ENCODE results near the gene SLC31A2.

SLC31A2 gene

DNA sequence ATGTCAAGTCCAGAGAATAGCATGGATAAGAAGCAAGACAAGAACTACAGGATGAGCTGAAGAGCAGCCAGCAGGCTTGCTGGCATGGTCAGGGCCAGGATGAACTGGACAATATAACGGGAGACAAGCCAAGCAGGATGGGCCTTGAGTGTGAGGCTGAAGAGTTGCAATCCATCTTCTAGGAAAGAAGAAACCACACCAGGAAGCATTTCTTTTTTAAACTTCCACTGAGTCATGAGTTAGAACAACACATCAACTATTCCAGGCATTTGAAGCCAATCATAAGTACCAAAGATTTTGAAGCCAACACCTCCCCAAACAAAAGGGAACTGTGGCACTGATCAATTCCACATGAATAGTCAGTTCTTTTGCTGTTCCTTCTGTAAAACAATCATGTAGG lies 27.3 kb downstream of the SLC31A2 start:
- Histone ChIP-seq H3K9ac (ENCODE audit: low read length) (no peak overlapping the region), H4K20me1 (ENCODE audit: insufficient read depth, low read length) (no peaks in the 10 kb centered on the region; the same call in 1 of the 2 replicates), H2AFZ (ENCODE audit: low read depth, low read length) (no peak overlapping the region), H3K79me2 (ENCODE audit: low read length) (no peaks in the 10 kb centered on the region), H3K4me1 (ENCODE audit: low read length) (no peaks in the 10 kb centered on the region), H3K4me2 (ENCODE audit: low read length) (no peak overlapping the region), H3K4me3 (ENCODE audit: low read length) (no peak overlapping the region), H3K27me3 (ENCODE audit: low read depth, low read length) (no peaks in the 10 kb centered on the region), H3K27ac (ENCODE audit: low read length) (no peak overlapping the region), H3K36me3 (replicated peaks; ENCODE audit: low read depth, low read length) (peaks cover 79% of the 10 kb centered on the region), H3K9me3 (ENCODE audit: insufficient read depth, low read length) (no peaks in the 10 kb centered on the region)
- TF ChIP-seq EZH2phosphoT487 (IDR thresholded peaks at IDR 0.05; ENCODE audit: low read depth) = no peak
- TF ChIP-seq, protein P1, sequence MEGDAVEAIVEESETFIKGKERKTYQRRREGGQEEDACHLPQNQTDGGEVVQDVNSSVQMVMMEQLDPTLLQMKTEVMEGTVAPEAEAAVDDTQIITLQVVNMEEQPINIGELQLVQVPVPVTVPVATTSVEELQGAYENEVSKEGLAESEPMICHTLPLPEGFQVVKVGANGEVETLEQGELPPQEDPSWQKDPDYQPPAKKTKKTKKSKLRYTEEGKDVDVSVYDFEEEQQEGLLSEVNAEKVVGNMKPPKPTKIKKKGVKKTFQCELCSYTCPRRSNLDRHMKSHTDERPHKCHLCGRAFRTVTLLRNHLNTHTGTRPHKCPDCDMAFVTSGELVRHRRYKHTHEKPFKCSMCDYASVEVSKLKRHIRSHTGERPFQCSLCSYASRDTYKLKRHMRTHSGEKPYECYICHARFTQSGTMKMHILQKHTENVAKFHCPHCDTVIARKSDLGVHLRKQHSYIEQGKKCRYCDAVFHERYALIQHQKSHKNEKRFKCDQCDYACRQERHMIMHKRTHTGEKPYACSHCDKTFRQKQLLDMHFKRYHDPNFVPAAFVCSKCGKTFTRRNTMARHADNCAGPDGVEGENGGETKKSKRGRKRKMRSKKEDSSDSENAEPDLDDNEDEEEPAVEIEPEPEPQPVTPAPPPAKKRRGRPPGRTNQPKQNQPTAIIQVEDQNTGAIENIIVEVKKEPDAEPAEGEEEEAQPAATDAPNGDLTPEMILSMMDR (IDR thresholded peaks at IDR 0.05; ENCODE audit: low read depth, low read length) = no peak

DNA sequence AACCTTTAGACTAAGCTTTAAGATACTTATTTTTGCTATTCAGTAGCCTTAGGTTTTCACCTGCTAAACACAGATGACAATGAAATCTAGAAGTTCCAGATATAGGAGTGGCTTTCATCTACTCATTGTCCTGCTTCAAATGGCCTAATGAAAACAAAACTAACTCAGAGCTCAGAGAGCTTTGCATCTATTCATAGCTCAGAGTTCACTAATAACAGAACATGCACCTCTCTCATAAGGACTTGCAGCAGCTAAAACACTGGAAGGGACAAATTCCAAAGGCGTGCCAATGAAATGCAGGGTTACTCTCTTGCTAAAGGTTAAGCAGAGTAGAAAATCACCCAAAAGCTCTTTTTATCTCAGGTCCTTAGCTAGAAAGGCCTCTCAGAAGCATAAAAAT lies 29.0 kb downstream of the SLC31A2 start:
- no peaks in the 10 kb centered on the region for H3K4me1 ChIP-seq (ENCODE audit: low read length)
- H3K27me3 ChIP-seq (ENCODE audit: low read depth, low read length) = no peaks in the 10 kb centered on the region
- H3K27ac ChIP-seq (ENCODE audit: low read length) = no peak overlapping the region
- H3K4me2 ChIP-seq (ENCODE audit: low read length) = no peak overlapping the region
- H3K9me3 ChIP-seq (ENCODE audit: insufficient read depth, low read length) = no peaks in the 10 kb centered on the region
- no peaks in the 10 kb centered on the region; the same call in 1 of the 2 replicates for H4K20me1 ChIP-seq (ENCODE audit: insufficient read depth, low read length)
- H3K4me3 ChIP-seq (ENCODE audit: low read length) = no peak overlapping the region
- TF ChIP-seq, protein P1 (IDR thresholded peaks at IDR 0.05; ENCODE audit: low read depth, low read length) = no peak
- no peak for TF ChIP-seq EZH2phosphoT487 (IDR thresholded peaks at IDR 0.05; ENCODE audit: low read depth)
- no peak overlapping the region for H2AFZ ChIP-seq (ENCODE audit: low read depth, low read length)
- no peaks in the 10 kb centered on the region for H3K79me2 ChIP-seq (ENCODE audit: low read length)
- no peak overlapping the region for H3K9ac ChIP-seq (ENCODE audit: low read length)
- peaks cover 84% of the 10 kb centered on the region for H3K36me3 ChIP-seq (replicated peaks; ENCODE audit: low read depth, low read length)

DNA sequence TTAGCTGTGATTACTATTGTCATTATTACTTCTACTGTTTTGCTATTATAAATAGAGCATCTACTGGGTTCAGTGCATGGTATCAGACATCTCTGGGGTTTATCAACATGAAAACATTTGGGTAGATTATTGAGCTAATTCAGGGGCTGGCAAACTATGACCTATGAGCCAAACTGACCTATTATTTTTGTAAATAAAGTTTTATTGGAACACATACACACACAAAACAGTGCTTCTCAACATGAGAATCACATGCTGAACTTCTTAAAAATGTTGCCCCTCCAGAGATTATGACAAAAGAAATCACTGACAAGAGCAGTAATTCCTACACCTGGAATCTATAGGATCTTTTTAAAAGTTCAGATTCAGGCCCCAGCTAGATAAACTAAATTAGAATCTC lies 30.4 kb downstream of the SLC31A2 start:
- Histone ChIP-seq H3K4me2 (ENCODE audit: low read length) (no peak overlapping the region), H3K9me3 (ENCODE audit: insufficient read depth, low read length) (no peaks in the 10 kb centered on the region), H3K27me3 (ENCODE audit: low read depth, low read length) (no peaks in the 10 kb centered on the region), H3K9ac (ENCODE audit: low read length) (no peak overlapping the region), H4K20me1 (ENCODE audit: insufficient read depth, low read length) (no peaks in the 10 kb centered on the region; the same call in 1 of the 2 replicates), H3K36me3 (replicated peaks; ENCODE audit: low read depth, low read length) (peaks cover 87% of the 10 kb centered on the region), H2AFZ (ENCODE audit: low read depth, low read length) (no peak overlapping the region), H3K4me1 (ENCODE audit: low read length) (no peaks in the 10 kb centered on the region), H3K4me3 (ENCODE audit: low read length) (no peak overlapping the region), H3K27ac (ENCODE audit: low read length) (no peak overlapping the region), H3K79me2 (ENCODE audit: low read length) (no peaks in the 10 kb centered on the region)
- no peak for TF ChIP-seq EZH2phosphoT487 (IDR thresholded peaks at IDR 0.05; ENCODE audit: low read depth)
- TF ChIP-seq, protein P1 (IDR thresholded peaks at IDR 0.05; ENCODE audit: low read depth, low read length) = no peak

DNA sequence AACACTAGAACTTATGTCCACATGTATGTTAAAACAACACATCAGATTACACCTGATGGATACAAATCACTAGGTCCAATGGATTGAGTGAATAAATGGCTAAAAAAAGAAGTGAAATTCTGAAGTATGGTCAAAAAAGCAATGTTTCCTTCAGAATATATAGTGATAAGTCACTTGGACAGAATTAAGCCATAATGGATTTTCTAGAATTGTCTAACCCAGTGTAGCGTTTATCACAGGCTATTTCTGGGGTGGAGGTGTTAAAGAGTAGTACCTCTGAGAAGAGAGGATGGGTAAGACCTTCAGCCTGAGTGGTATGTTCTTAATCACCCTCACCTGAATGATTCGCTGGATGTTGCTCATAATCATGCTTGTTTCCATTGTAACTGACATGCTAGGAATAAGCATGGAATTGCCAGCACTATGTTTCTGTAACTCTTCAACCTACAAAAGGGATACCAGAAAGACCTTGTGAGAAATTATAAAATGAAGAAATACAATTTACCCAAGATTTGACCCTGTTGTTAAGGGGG lies 33.2 kb downstream of the SLC31A2 start:
- Histone ChIP-seq H3K27me3 (ENCODE audit: low read depth, low read length) (no peaks in the 10 kb centered on the region), H3K79me2 (ENCODE audit: low read length) (no peaks in the 10 kb centered on the region), H3K4me3 (ENCODE audit: low read length) (no peak overlapping the region), H3K9me3 (ENCODE audit: insufficient read depth, low read length) (no peaks in the 10 kb centered on the region), H3K4me2 (ENCODE audit: low read length) (no peak overlapping the region), H3K27ac (ENCODE audit: low read length) (no peak overlapping the region), H2AFZ (ENCODE audit: low read depth, low read length) (no peak overlapping the region), H3K36me3 (replicated peaks; ENCODE audit: low read depth, low read length) (peaks cover 91% of the 10 kb centered on the region), H3K4me1 (ENCODE audit: low read length) (no peaks in the 10 kb centered on the region), H3K9ac (ENCODE audit: low read length) (no peak overlapping the region), H4K20me1 (ENCODE audit: insufficient read depth, low read length) (no peaks in the 10 kb centered on the region; the same call in 1 of the 2 replicates)
- no peak for TF ChIP-seq EZH2phosphoT487 (IDR thresholded peaks at IDR 0.05; ENCODE audit: low read depth)
- TF ChIP-seq, protein P1 (IDR thresholded peaks at IDR 0.05; ENCODE audit: low read depth, low read length) = no peak
